Skeletal muscle cell (primary cell): ENCODE results near the gene ENPP4.
"Not testable (repeated sequence)": the region's sequence is repeated elsewhere in the genome, so short reads cannot be mapped to it uniquely, and the experiment has no call there.

Experiments
- DNase-seq: peaks from one replicate; pipeline ENCODE4 v3.0.0-alpha.2; 2010; ENCODE audit warnings: low read depth
- H3K4me3 ChIP-seq: 2 replicates; pipeline ENCODE4 v1.5.1; 2011; ENCODE audit warnings: low read depth, mild to moderate bottlenecking, control low read depth, low read length, moderate library complexity

ENPP4 gene

DNA sequence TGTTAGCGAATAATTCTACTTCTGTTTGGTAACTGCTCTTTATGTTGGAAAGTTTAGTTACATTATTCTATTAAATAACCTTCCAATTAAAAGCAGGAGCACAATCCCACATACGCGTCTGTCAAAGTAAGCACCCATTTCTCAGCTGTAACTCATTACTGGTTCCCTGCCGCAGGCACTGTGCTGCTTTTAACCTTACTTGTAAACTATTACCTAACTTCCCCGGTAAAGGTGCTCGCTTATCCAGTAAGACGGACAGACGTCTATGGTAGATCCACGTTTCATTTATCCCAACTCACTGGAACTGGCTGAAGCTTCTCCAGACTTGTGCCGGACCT is 529 bp upstream of the ENPP4 start:
- DNase-seq, result no peak
- H3K4me3 ChIP-seq, result peak overlapping the region; percentile 48

DNA sequence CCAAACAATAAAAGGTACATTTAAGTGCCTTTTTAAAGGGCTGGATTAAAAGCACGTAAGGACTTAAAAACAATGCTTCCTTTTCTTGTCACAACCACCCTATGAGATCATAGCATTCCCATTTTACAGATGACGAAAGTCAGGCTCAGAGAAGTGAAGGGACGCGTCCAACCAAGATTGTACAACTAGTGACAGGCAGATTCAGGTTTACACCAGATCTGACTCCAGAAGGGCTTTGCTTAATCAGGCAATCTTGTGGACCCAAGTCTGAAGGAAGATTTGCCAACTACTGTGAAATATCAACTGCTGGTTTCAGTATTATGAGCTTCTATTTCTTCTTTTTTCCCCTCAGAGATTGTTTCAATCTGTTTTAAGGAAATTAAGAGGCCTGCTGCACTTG is 877 bp downstream of the ENPP4 start:
- DNase-seq, result no peak
- no peak overlapping the region for H3K4me3 ChIP-seq

DNA sequence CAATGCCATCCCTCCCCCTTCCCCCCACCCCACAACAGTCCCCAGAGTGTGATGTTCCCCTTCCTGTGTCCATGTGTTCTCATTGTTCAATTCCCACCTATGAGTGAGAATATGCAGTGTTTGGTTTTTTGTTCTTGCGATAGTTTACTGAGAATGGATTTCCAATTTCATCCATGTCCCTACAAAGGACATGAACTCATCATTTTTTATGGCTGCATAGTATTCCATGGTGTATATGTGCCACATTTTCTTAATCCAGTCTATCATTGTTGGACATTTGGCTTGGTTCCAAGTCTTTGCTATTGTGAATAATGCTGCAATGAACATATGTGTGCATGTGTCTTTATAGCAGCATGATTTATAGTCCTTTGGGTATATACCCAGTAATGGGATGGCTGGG is 1.5 kb downstream of the ENPP4 start:
- H3K4me3 ChIP-seq, DNase-seq: not testable (repeated sequence)

DNA sequence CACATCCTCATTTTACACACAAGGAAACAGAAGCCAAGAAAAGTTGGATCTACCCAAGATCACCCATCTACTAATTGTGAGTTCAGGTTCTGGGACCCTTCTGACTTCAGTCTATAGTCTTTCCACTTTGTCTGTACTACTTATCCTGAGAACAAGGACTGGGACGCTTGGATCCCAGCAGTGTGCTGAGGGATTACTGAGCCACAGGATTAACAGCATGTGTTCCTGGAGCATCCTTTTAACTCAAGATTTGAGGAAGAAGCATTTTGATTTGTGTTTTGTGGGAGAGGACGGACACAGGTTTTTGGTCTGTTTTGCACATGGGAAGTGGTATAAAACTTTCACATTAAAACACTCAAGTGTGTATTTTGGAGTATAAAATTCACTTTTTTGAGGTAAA is 4.4 kb downstream of the ENPP4 start:
- no peak overlapping the region for H3K4me3 ChIP-seq
- no peak for DNase-seq

DNA sequence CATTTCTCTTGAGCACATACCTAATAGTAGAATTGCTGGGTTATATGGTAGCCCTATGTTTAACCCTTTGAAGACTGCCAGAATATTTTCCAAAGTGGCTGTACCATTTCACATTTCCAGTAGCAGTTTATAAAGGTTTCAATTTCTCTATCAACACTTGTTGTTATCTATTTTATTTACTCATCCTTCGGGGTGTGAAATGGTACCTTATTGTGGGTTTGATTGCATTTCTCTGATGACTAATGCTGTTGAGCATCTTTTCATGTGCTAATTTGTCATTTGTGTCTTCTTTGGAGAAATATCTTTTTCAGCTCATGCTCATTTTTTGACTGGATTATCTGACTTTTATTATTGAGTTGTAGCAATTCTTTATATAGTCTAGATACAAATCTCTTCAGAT is 5.4 kb downstream of the ENPP4 start:
- H3K4me3 ChIP-seq, result no peak overlapping the region

DNA sequence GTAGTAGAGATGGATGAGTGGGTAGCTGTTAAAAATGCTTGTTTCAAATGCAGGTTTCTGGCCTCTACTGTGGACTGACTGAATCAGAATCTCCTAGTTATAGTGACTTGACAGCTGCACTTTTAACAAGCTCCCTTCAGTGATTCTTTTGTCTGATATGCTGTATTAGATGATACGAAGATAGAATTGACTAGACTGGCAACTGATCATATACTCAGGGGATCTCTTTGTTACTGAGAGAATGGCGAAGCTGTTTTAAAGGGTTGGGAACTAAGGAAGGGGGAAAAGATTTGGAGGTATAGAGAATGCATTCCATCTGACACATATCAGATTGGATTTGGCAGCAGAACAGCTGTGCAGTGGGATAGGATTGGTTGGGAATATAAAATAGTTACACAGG is 7.0 kb downstream of the ENPP4 start:
- DNase-seq, result no peak
- no peak overlapping the region for H3K4me3 ChIP-seq

More for the DNA sequence above, 5.4 kb downstream of the ENPP4 start:
- DNase-seq, result no peak

DNA sequence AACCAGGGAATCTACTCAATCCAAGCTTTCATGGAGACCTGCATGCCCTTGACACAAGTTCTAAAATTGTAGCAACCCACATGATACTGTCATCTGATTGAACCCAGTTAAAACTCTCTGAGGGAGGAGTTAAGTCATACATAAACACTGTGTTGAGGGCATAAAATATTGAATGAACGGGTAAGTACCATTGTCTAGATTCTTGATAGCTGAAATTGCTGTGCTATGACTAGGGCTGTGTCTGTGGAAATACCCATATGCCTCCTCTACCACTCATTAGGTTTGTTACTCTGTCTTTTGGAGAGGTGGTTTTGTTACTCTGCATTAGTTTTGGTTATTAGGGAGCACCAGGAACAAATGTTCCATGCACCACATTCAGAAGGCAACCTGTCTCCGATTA is 7.6 kb downstream of the ENPP4 start:
- H3K4me3 ChIP-seq, result no peak overlapping the region
- DNase-seq, result no peak

DNA sequence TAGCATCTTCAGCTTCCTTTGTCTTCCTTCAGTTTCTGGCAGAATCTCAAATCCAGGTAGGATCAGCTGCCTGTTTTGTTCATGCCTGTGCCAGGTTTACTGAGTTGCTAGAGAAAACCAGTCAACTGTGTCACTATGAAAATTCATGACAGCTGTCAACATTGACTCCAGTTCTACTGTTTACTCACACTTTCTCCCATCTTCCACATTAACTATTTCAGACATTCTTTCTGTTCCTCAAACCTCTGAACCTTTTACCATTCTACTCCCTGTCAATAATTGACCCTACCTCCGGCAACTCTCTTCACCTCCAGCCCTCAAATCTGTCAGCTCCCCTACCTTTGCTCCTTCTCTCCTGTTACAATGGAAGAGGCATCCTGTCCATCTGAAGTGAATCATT is 8.5 kb downstream of the ENPP4 start:
- DNase-seq, result no peak
- H3K4me3 ChIP-seq, result no peak overlapping the region

DNA sequence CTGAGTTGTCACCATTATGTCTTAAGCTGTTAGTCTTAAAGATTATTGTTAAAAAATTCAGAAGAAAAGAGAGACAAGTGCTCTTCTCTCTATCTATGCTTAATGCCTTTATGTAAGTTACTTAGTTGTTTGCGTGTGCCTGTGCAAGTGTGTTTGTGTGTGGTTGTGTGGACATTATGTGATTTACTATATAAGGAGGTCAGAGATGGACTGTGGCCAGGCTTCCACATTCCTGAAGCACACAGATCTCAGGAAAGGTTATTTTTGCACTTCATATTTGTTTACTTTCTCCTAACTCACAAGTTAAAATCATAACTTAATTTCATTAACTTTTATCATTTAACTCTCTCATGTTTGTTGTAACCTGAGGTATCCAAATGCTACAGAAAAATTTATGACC is 14.5 kb downstream of the ENPP4 start:
- no peak for DNase-seq
- H3K4me3 ChIP-seq, result no peak overlapping the region

DNA sequence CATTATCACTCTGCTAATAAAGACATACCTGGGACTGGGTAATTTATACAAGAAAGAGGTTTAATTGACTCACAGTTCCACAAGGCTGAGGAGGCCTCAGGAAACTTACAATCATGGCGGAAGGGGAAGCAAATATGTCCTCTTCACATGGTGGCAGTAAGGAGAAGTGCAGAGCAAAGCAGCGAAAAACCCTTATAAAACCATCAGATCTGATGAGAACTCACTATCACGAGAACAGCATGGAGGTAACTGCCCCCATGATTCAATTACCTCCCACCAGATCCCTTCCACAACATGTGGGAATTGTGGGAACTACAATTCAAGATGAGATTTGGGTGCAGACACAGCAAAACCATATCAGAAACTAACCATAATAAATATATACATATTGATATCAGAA is 19.3 kb downstream of the ENPP4 start:
- H3K4me3 ChIP-seq, DNase-seq: not testable (repeated sequence)

DNA sequence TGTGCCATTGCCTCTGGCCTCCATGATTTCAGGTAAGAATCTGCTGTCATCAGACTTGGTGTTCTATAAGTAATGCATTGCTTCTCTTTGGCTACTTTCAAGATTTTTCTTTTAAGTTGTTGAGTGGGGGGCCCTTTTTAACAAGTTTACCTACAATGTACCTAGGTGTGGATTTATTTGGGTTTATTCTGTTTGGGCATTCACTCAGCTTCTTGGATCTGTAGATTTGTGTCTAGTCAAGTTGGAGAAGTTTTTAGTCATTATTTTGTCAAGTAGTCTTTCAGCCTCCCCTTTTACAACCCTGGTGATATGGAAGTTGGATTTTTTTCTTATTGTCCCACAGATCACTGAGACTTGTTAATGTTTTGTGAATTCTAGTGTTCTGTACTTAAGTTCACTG is 26.9 kb downstream of the ENPP4 start:
- no peak overlapping the region for H3K4me3 ChIP-seq
- DNase-seq, result no peak

DNA sequence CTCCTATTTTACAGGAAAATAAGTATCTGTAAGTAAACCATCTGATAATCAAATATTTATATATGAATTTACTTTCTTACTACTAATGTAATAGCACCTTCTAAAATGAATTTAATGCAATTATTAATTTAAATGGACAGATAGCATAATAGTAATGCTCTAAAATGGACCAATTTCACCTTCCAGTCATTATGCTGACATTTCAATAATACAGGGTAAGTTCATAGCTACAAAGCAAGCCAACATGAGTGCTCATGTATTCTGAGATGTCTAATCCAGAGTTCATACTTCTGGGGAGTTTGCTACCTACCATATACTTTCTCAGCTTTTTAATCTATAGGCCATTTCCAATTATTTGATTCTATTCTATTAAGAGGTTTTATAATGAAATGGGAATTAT is 29.4 kb downstream of the ENPP4 start:
- no peak overlapping the region for H3K4me3 ChIP-seq
- DNase-seq, result no peak

DNA sequence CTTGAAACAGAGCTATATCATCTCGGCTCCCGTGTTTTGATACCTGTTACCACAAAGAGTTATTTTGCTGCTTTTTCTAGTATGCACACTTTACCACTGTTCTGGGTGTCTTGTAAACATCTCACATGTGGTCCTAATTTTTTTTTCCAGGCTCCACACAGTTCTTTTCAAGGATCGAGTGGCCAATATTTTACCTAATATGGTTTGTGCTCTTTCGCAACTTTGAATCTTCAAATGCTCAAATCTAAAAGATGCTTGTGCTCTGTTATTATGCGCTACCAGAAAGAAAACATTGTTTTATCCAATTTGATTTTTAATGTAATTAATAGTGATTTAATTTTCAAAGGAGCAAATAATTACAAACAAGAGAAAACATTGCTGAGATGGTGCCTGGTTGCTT is 30.3 kb downstream of the ENPP4 start:
- no peak overlapping the region for H3K4me3 ChIP-seq
- no peak for DNase-seq

DNA sequence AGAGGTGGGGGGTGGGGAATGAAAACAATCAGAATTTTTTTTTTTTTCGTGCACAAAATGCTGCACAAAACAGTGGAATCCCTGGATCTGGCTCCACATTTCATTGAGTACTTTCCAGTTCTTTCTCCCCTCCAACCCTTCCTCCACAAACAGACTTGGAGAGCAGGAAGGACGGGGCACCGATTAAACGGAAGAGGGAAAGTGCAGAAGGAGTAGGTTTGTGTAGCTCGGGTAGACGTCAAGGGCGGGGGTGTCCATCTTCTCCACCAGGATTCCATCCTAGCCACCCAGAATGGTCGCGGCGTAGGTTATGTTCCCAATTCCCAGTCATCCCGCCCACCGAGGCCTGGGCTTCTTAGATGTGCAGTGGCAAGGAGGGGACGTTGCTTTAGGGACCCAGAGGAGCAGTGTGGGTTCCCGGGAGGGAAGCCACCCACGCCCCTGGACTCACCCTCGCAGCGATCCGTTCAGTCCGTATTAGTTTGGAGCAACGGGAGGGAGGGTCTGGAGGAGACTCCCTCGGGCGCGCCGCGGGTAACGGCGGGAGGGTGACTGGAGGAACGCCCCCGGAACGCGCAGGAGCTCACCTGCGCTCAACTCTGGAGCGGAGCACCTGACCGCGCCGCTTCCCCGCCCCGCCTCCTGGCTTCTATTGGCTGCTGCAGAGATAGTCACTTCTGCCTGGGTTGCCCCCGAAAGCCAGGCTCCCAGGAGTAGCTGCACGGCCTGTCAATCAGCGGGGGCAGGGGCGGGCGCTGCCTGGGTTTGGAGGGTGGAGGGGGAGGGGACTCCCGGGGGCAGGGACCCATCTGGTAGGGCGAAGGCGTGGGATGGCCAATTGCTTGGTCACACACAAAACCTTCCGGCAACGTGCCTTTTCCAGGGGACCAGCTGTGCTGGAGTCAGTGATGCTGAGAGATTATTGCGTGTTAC is 40.8 kb downstream of the ENPP4 start, which contains the start of gene ENPP5:
Gene ENPP5, minus strand, starts transcription at position 624 of the 933 bp plus-strand sequence. CDS start 2,718 bp downstream, outside the sequence.
- no peak for DNase-seq
- peak within 1 kb of the TSS; percentile 60 for H3K4me3 ChIP-seq

DNA sequence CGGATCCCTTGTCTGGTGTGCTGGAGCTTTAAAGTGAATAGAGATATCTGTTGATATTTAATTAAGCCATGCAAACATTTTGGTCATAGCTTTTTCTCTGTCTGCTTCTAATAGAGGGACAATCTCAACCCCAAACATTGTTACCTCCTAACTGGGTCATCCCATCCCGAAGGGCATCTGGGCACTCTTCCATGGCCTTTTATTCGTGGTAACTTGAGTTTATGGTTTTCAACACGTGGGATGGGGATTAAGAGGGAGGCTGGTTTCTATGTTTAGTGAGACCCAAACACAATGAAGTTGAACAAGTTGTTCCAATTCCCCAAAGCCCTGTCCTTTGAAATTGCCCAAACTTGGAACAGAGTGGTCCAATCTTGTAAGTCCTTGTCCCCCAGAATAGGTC is 42.4 kb downstream of the ENPP4 start:
- DNase-seq, result no peak
- H3K4me3 ChIP-seq, result no peak overlapping the region

DNA sequence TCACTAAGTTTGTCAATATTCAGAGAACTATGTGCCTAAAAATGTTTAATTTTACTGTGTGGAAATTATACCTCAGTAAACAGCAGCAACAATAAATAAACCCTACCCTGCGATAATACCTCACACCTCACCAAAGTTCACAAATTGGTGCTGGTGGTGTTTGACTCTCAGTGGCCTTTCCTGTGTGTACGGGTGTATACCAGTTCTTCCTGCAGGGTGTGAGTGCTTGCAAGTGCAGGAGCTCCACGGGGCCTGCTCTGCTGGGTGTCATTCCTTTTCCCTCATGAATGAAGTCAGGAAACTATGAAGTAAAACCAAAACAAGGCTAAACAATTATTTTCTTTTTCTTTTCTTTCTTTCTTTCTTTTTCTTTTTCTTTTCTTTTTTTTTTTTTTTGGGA is 45.1 kb downstream of the ENPP4 start:
- no peak overlapping the region for H3K4me3 ChIP-seq
- no peak for DNase-seq

DNA sequence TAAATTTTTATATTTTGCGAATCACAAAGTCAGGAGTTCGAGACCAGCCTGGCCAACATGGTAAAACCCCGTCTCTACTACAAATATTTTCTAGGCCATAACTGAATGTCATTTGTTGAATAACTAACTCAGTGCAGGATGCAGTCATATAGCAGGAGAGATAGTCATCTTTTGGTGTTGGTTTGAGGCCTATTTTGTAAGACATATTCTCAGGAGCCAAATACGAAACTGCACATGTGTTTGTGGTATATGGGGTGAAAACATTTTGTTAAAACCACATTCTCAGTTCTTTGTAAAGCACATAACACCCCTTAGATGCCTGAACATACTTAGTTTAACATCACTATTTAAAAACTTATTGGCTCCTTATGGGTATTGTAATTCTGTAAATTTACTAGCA is 45.7 kb downstream of the ENPP4 start:
- no peak overlapping the region for H3K4me3 ChIP-seq
- DNase-seq, result no peak

DNA sequence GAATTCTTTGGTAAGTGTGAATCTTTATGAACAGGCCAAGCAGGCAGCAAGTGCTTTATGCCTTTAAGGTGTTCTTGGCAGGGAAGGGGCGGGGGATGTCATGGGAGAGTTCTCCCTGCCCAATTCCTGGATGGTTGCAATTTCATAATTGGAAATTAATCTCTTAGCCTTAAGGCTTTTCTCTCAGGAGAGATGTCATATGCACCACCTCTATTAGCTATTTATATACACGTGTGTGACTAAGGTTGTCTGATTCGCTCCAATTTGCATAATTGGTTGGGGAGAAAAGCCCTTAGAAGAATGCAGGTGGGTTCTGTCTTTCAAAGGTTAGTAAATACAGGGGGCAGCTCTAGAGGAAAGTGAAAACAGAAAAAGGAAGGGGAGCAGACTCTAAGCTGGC is 46.2 kb downstream of the ENPP4 start:
- H3K4me3 ChIP-seq, result no peak overlapping the region
- DNase-seq, result no peak

DNA sequence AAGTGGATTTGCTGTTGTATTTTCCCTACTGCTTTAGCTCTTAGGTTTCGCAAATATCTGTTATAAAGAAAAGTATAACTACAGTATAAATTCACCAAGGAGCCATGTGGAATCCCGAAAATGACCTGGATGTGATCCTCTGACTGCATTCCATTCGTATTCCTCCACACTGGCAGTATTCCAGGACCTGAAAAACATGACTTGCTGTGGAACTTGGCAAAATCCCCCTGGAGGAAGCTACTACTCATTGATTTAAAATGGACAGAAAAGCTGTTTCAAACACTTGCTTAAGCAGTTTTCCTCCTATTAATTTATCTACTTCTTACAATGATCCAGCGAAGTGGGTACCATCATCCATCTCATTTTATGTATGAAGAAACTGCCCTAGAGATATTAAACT is 54.3 kb downstream of the ENPP4 start:
- no peak overlapping the region for H3K4me3 ChIP-seq
- DNase-seq, result peak; percentile 79

DNA sequence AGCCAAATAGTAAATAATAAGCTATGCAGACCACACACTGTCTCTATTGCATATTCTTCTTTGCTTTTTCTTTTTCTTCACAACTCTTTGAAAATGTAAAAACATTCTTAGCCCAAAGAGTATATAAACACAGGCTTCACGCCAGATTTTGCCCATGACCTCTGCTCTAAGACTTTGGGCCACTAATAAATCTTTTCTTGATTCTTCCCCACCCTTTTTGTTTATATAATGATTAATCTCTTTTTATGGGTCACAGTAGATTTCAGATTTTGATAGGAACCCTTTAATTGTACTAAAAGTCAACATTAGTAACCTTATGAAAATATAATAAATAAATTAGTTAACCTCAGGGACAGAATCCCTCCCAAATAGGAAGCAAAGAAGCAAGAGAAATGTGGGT is 56.8 kb downstream of the ENPP4 start:
- no peak overlapping the region for H3K4me3 ChIP-seq
- DNase-seq, result peak; percentile 15

DNA sequence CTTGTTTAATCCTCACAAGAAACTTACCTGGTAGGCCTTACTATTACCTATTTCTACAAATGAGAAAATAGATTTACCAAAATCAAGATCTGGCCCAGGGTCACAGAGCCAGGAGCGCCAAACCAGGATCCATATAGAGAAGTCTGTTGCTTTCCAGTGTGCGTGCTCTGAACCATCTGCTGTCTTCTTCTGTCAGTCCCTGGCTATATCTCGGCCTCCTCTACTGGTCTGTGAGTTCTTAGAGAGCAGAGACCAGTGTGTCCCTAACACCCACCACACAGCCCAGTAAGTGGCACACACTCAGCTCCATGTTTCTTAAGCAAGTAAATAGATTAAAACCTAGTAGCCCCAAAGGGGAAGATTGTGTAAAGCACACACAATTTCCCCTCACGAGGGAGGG is 59.9 kb downstream of the ENPP4 start:
- no peak overlapping the region for H3K4me3 ChIP-seq
- no peak for DNase-seq
